GM18858 (cell line): ENCODE results near the gene DNAI7.

Experiments
- ATAC-seq: cut with Tn5 transposase; IDR thresholded peaks from one replicate; pipeline ENCODE4 v1.9.1; 2021; ENCODE audit not compliant: unreplicated experiment

DNAI7 gene

GRCh38 chr12:25184132-25184531 lies 10.8 kb downstream of the DNAI7 start:
- ATAC-seq: no peak

- no peak for ATAC-seq
These were observed 12.2 kb downstream of the DNAI7 start for GRCh38 chr12:25182765-25183164.

GRCh38 chr12:25162866-25163265 lies 32.1 kb downstream of the DNAI7 start:
- ATAC-seq: no peak

- ATAC-seq: no peak
These were observed 38.9 kb downstream of the DNAI7 start for GRCh38 chr12:25156061-25156460.

- ATAC-seq: peak; percentile 41
These were observed 39.9 kb downstream of the DNAI7 start for GRCh38 chr12:25155022-25155576.

GRCh38 chr12:25152055-25152454 lies 42.9 kb downstream of the DNAI7 start:
- no peak for ATAC-seq

GRCh38 chr12:25151476-25151875 lies 43.5 kb downstream of the DNAI7 start:
- no peak for ATAC-seq

GRCh38 chr12:25146686-25147085 lies 48.3 kb downstream of the DNAI7 start:
- no peak for ATAC-seq

- no peak for ATAC-seq
These were observed 59.3 kb downstream of the DNAI7 start for GRCh38 chr12:25135531-25136154.

- no peak for ATAC-seq
These were observed 63.7 kb downstream of the DNAI7 start for GRCh38 chr12:25131270-25131669.

GRCh38 chr12:25130741-25131188 lies 64.2 kb downstream of the DNAI7 start:
- ATAC-seq: no peak

GRCh38 chr12:25126746-25127145 lies 68.2 kb downstream of the DNAI7 start:
- no peak for ATAC-seq

- no peak for ATAC-seq
These were observed 68.9 kb downstream of the DNAI7 start for GRCh38 chr12:25126101-25126500.

GRCh38 chr12:25124493-25124892 lies 70.5 kb downstream of the DNAI7 start:
- no peak for ATAC-seq

- ATAC-seq: no peak
These were observed 71.8 kb downstream of the DNAI7 start for GRCh38 chr12:25123126-25123525.

- ATAC-seq: no peak
These were observed 73.0 kb downstream of the DNAI7 start for GRCh38 chr12:25121916-25122315.

GRCh38 chr12:25121110-25121509 lies 73.8 kb downstream of the DNAI7 start:
- ATAC-seq: no peak

GRCh38 chr12:25119020-25119419 lies 75.9 kb downstream of the DNAI7 start:
- ATAC-seq: no peak

GRCh38 chr12:25115677-25116076 lies 79.3 kb downstream of the DNAI7 start:
- no peak for ATAC-seq

GRCh38 chr12:25113651-25114050 lies 81.3 kb downstream of the DNAI7 start:
- no peak for ATAC-seq

- no peak for ATAC-seq
These were observed 84.7 kb downstream of the DNAI7 start for GRCh38 chr12:25110260-25110659.

- peak; percentile 93 for ATAC-seq
These were observed 87.0 kb downstream of the DNAI7 start for GRCh38 chr12:25107920-25108319.

- no peak for ATAC-seq
These were observed 88.1 kb downstream of the DNAI7 start for GRCh38 chr12:25106818-25107217.
